K562 (cell line): ENCODE results near the gene IQGAP3. TPM values are rescaled to one million over a fixed set of nuclear protein-coding genes. Genes with fewer than 3 reads are reported as not detected.
A peak's percentile ranks its signal among the peaks of the same experiment; 100 is the strongest.

Experiments
- BDP1 ChIP-seq: IDR thresholded peaks from 3 replicates; pipeline ENCODE4 v1.6.1; 2011; ENCODE audit not compliant: insufficient read length, insufficient read depth
- CHCHD3 ChIP-seq: fragments of 250-450 bp; sonication (Bioruptor Pico); IDR thresholded peaks from 2 replicates; pipeline ENCODE4 v2.1.2; 2022; ENCODE audit warnings: mild to moderate bottlenecking
- ETV1 ChIP-seq: fragments of 450-650 bp; conservative IDR thresholded peaks from 2 replicates; pipeline ENCODE4 v1.6.1; 2016; ENCODE audit warnings: missing genetic modification characterization, control low read depth, low read depth, missing compliant biosample characterization
- ETV5 ChIP-seq: sonication (generic); formaldehyde crosslinking; IDR thresholded peaks from 2 replicates; pipeline ENCODE4 v1.4.0; 2020; ENCODE audit warnings: low read depth, mild to moderate bottlenecking, missing genetic modification reagents
- ID3 ChIP-seq, 2 experiments: fragments of 250-450 bp in 1 of 2; fragments of 450-650 bp in 1 of 2; sonication (Bioruptor Pico) in 1 of 2; IDR thresholded peaks; 2 replicates each; pipeline versions ENCODE4 v1.6.1 to v1.8.0; 2016 to 2021; ENCODE audit warnings: mild to moderate bottlenecking in 2 of 2, moderate library complexity in 2 of 2, missing compliant biosample characterization in 1 of 2, missing genetic modification characterization in 1 of 2
- ILF3 ChIP-seq: fragments of 450-650 bp; IDR thresholded peaks from 2 replicates; pipeline ENCODE4 v1.6.1; 2018; ENCODE audit warnings: antibody characterized with exemption, mild to moderate bottlenecking, moderate library complexity, borderline replicate concordance
- KDM5B ChIP-seq: fragments of 200-600 bp; sonication (generic); IDR thresholded peaks from 2 replicates; pipeline ENCODE4 v1.6.1; 2012; ENCODE audit warnings: low read depth, mild to moderate bottlenecking, moderate library complexity, low read length, control low read depth, inconsistent platforms; ENCODE audit not compliant: insufficient replicate concordance
- MGA ChIP-seq: fragments of 450-650 bp; IDR thresholded peaks from 2 replicates; pipeline ENCODE4 v1.6.1; 2016; ENCODE audit warnings: mild to moderate bottlenecking, moderate library complexity
- POLR2H ChIP-seq: IDR thresholded peaks from 2 replicates; pipeline ENCODE4 v1.6.1; 2016; ENCODE audit warnings: missing genetic modification characterization, low read depth, mild to moderate bottlenecking, control low read depth, missing compliant biosample characterization, moderate library complexity
- THAP7 ChIP-seq: fragments of 250-450 bp; sonication (Bioruptor Pico); IDR thresholded peaks from 2 replicates; pipeline ENCODE4 v1.5.0; 2021
- ZNF239 ChIP-seq: fragments of 250-450 bp; sonication (Bioruptor Pico); IDR thresholded peaks from 2 replicates; pipeline ENCODE4 v1.4.0; 2020; ENCODE audit warnings: mild to moderate bottlenecking
- ZNF507 ChIP-seq: conservative IDR thresholded peaks from 2 replicates; pipeline ENCODE4 v1.6.1; 2017; ENCODE audit warnings: missing genetic modification characterization, missing compliant biosample characterization
- polyA plus RNA-seq, 8 experiments: library from polyadenylated mRNA; depleted of rRNA in 4 of 8; stranded (reverse) in 5 of 8; unstranded in 3 of 8; fragments of >200 nt; fragmentation: Nextera tagmentation in 2 of 8; fragmentation: Illumina TruSeq in 1 of 8; extraction: Ambion mirVana in 2 of 8; extraction: Trizol in 1 of 8; gene quantifications; 2 replicates each; pipeline versions ENCODE4 v1.2.1 to v1.2.3, GENCODE V29; 2011 to 2014; ENCODE audit warnings: inconsistent platforms in 1 of 8, missing spikeins in 1 of 8
- total RNA-seq, 7 experiments: library from RNA; depleted of rRNA in 6 of 7; stranded (reverse); fragments of >200 nt in 6 of 7; fragmentation: Illumina TruSeq in 2 of 7; extraction: Trizol in 2 of 7; gene quantifications; 2 replicates each; pipeline versions ENCODE4 v1.2.1 to v1.2.3, GENCODE V29; 2011 to 2021; ENCODE audit warnings: low replicate concordance in 1 of 7

IQGAP3 gene
- total and polyA plus RNA-seq, 9 of the 15 experiments (the other 6 are each of a cell fraction or from before 2014, with no cell fraction given) = 1.4 to 16.6 (median 11.9) TPM

- TF ChIP-seq MGA = 0 out of 2 replicates have a peak, but pooled peaks have one; percentile 36
- TF ChIP-seq ETV5 (CRISPR knock-in tag) = peak; percentile 75; the same call in 1 of the 2 replicates
- TF ChIP-seq CHCHD3 (CRISPR knock-in tag) = no peak
- peak; percentile 93 for TF ChIP-seq KDM5B
- TF ChIP-seq BDP1 = no peak
- peak; percentile 80 for TF ChIP-seq POLR2H (tag)
- no peak for TF ChIP-seq ILF3
- TF ChIP-seq ID3 (CRISPR knock-in tag; IDR thresholded peaks at IDR 0.05) = no peak
- TF ChIP-seq ID3 (tag; IDR thresholded peaks at IDR 0.05) = peak; percentile 43; the same call in 1 of the 2 replicates
- no peak for TF ChIP-seq THAP7 (CRISPR knock-in tag)
- peak; percentile 60 for TF ChIP-seq ETV1 (tag)
- no peak for TF ChIP-seq ZNF507 (tag)
- no peak for TF ChIP-seq ZNF239 (CRISPR knock-in tag)
Measured at GRCh38 chr1:156591432-156592157, 19.2 kb upstream of the IQGAP3 start, which contains the start of gene NAXE (continued).
